CD4-positive, alpha-beta T cell treated with Interferon gamma for 1 hour (primary cell): ENCODE measurements around the gene PEDS1.
A peak's percentile ranks its signal among the peaks of the same experiment; 100 is the strongest.
"Not testable (repeated sequence)": the region's sequence is repeated elsewhere in the genome, so short reads cannot be mapped to it uniquely, and the experiment has no call there.

Experiments used
- DNase-seq: peaks from one replicate; pipeline ENCODE4 v3.0.0-alpha.2; 2020

PEDS1 gene

DNA sequence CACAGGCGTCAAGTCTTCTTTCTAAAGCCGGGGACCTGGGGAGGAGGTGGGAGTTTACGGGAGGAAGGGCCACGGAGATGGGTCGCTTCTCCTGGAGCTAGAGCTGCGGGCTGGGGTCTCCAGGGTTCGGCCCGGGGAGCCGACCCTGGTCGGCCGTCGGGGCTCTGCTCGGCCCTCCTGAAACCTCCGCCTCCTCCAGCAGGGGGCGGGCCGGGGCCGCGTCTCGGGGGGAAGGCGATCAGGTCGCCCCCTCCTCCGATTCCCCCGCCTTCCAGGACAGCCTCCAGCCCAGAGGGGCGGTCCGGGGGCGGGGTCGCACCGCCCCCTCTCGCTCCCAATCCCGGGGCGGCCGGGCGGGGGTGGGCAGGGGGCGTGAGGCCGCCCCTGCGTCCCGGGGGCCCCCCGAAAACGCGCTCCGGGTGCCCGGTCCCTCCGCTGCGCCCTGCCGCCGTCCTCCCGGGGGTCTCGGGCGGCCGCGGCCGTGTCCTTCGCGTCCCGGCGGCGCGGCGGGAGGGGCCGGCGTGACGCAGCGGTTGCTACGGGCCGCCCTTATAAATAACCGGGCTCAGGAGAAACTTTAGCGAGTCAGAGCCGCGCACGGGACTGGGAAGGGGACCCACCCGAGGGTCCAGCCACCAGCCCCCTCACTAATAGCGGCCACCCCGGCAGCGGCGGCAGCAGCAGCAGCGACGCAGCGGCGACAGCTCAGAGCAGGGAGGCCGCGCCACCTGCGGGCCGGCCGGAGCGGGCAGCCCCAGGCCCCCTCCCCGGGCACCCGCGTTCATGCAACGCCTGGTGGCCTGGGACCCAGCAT, 36.9 kb upstream of the PEDS1 start, which contains the start of gene CEBPB:
CEBPB (plus strand) TSS at position 580 of the 814 bp plus-strand sequence; CDS start at position 784, 204 bp downstream.
- peak; percentile 86 for DNase-seq

DNA sequence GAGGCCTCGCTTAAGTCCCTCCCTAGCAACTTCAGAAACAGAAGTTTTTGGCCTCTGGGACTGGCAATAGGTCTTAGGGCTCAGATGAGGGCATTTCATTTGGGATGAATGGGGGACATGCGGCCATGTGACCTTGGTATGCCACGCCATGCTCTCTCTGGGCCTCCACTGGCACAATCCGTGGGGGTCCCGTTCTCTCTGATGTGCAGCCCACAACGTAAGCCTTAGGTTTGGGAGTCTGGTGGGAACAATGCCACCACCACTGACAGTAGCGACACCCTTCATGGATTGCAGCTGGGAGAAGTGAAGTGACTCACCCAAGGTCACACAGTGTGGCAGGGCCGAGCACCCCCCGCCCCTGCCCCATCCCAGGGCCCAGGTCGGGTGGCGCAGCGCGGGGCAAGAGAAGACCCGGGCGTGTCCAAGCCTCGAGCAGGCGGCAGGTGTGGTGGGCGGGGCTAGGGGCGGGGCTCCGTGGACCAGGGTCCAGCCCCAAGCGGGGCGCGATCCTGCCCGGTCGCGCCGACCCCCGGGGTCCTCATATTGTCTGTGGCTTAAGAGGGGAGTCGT, 36.2 kb upstream of the PEDS1 start:
- peak; percentile 31 for DNase-seq

DNA sequence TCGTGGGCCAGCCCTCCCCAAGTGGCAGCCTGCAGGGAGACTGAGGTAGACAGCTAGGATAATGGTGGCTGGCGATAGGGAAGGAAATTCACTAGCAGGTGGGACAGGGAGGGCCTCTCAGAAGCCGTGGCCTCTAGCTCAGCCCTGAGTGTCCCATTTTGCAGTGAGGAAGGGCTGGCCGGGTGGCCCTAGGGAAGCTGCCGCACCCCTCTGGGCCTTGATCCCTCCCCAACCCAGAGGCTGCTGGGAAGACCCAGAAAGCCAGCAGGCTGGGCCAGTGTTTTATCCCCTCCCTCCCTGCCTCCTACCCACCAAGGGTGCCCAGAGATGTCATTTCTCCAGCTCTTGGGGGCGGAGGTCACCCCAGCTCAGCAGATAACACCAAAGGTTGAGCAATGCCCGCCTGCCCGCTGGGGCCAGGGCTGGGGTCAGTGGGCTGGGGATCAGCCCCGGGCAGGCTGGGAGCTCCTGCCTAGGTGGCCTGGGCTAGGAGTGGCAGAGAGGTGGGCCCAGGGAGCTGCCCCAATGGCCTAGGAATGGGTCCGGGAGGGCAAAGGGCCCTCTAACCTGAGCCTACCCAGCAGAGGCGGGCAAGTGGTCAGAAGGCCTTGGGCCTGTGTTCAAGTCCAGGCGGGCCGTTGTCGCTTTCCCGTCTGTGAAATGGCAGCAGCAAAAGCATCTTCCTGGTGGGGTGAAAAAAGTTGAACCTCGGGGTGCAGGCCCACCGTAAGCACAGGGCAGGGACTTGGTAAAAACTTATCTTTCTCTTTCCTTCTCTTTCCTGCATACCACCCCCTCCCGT, 35.6 kb upstream of the PEDS1 start:
- no peak for DNase-seq

DNA sequence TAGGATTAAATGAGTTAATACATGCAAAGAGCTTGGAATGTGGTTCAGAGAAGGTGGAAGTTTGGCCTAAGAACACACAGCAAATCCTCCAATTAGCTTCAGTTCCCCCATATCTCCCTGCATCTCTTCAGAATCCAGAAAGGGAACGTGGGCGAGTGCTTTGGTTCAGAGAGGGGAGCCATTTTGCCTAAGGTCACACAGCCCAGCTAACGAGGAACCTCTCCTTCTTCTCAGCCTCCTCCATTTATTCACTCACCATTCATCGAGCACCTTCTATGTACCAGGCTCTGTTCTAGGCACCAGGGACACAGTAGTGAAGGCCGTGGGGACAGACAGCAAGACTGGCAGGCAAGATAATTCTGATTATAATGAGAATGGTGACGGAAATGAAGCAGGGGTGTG, 34.8 kb upstream of the PEDS1 start:
- DNase-seq = no peak

DNA sequence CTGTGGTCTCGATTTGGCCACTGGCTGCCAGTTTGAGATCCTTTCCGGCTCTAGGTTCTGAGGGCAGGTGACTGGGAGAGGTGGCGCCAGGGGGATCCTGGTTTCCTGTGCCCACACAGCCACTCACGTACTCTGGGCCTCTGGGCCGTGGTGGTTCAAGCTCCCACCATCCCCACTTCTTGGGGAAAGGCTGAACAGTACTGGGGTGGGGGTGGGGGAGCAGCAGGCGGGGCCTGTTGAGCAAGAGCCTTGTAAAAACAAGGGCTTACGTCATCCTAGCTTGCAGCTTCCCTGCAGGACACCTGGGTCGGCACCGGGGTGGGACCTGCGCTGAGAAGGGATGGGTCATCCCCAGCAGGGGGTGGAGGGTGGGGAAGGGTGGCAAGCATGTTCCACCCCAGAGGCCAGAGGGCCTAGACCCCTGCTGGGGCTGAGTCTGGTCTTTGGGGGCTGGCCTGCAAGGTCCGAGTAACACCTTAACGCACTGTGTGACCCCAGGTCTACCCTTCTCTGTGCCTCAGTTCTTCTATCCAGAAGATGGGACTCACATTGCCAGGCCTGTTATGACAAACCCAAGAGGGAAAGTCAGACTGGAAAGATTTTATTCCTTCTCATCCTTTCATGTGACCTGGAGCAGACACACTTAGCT, 34.0 kb upstream of the PEDS1 start:
- DNase-seq = peak; percentile 24

DNA sequence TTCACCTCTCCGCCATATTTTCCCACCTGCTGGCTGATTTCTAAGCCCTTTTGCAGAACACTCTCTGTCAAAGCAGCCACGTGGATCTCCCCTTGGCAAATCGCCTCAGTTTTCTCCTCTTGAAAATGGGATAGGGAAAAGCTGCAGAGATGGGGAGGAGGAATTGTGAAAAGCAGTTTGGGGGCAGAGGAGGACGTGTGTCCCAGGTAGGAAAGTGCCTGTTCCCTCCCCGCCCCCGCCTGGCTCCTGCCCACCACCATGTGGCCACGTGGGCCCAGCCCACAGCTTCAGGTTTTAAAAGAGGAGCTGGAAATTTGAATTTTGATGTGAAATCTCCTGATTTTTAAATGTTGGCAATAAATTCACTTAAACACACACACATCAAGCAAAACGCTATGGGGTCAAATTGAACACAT, 33.5 kb upstream of the PEDS1 start:
- DNase-seq = no peak

DNA sequence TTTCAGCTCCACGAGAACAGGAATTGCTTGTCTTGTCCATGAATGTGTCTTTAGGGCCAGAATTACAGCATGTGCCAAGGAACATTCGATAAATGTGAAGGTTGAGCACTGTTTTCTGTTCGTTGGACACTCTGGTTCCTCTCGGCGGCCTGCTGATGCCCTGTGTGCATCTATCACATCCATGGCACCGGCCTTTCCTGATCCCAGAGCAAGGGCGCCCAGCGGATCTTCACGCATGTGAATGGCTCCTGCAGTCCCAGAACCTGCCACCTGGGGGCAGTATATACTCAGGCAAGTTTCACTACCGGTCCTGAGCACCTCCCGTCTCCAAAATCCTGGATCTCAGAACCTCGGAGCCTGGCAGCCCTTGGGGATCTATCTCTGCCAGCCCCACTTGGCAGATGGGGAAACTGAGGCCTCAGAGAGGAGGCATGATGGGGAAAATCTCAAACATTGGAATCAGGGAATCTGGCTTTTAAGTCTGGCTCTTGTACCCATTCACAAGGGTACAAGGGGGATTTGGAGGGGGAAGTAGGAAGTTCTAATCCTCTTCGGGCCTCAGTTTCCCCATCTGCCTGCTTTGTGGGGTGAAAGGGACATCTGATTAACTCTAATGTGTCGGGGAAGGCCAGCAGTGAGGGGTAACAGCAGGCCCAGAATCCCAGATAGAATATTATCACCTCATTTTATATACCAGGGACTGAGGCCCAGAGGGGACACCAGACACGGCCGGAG, 32.8 kb upstream of the PEDS1 start:
- DNase-seq = peak; percentile 76

DNA sequence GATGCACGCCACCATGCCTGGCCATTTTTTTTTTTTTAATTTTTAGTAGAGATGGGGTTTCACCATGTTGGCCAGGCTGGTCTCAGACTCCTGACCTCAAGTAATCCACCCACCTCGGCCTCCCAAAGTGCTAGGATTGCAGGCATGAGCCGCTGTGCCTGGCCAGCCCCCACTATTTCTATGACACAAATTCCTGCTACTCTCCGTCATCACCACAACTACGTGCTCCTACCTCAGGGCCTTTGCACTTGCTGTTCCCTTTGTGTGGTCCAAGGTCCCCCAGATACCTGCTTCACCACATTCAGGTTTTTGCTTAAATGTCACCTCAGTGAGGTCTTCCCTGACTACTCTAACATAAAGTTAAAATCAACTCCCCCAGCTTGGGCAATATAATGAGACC, 31.9 kb upstream of the PEDS1 start:
- DNase-seq = no peak

DNA sequence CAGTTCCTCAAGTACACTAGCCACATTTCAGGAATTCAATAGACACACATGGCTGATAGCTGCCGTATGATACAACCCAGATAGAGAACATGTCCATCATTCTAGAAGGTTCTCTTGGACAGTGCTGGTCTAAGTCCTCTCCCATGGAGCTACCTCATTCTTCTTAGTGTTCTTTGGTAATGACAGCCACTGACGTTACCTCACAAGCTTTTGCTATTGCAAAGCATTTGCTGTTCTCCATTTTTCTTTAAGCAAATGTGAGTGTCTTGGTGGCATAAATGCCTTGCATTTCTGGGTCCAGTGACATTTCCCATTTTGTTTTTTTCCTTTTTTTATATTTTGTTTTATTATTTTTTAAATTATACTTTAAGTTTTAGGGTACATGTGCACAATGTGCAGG, 28.8 kb upstream of the PEDS1 start:
- no peak for DNase-seq

DNA sequence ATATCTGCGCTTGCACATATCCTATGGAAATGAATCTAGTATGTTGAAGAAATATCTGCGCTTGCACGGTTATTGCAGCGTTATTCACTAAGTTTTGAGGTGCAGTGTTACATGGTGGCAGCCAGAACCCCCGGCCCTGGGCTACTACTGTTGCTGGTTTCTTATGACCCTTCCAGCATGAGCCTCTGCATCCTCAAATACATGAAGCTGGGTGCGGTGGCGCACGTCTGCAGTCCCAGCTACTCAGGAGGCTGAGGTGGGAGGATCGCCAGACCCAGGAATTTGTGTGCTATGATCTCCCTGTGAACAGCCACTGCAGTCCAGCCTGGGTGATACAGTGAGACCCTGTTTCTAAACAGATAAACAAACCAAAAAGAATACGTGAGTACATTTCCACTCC, 27.8 kb upstream of the PEDS1 start:
- DNase-seq = no peak

DNA sequence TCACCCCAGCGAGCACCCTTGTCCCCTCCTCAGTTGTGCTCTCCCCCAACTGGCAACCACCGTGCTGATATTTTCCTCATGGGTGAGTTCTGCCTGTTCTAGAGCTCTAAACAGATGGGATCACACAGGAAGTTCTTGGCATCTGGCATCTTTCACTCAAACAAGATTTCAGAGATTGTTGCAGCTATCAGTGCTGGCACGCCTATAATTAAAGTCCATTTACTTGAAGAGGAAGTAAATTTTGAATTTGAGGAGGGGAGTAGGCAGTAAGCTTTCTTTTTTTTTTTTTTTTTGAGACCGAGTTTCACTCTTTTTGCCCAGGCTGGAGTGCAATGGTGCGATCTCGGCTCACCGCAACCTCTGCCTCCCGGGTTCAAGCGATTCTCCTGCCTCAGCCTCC, 25.1 kb upstream of the PEDS1 start:
- not testable (repeated sequence) for DNase-seq

DNA sequence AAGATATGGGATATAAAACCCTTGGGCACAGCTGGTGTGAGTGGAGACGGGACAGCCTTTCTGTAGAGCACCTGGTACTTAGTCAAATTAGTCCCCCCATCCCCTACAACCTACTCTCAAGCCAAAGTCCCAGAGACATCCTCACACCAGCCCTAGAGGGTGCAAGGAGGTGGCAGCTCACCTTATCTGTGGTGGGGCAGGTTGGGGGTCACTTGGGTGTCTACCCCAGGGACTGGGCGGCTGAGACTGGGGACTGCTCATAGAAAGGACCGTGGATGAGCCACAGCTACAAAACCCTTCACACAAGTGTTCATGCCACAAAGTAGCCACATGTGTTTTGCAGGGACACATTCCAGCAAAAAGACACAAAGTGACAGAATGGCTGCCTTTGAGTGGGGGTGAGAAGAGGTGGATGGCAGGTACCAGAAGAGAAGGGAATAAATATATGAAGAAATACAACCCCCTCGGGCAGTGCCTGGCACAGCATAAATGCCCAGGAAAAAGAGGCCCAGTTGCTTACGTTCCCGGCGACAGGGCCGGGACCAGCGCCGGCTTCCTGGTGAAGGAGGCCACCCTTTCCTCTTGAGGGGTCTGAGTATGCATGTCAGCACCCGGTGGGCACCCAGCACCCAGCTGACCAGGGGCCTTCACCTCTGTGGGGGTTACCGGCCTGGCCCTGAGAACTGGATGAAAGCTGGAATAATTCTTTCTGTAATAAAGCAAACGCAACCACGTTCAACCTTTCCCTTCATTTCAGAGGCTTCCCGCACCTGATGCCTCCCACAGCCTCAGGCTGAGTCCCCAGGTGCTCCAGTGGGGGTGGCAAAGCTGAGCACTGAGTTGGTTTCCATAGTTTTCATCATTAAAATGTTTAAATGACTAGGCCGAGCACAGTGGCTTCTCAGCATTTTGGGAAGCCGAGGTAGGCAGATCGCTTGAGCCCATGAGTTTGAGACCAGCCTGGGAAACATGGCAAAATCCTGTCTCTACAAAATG, 22.7 kb upstream of the PEDS1 start:
- no peak for DNase-seq

DNA sequence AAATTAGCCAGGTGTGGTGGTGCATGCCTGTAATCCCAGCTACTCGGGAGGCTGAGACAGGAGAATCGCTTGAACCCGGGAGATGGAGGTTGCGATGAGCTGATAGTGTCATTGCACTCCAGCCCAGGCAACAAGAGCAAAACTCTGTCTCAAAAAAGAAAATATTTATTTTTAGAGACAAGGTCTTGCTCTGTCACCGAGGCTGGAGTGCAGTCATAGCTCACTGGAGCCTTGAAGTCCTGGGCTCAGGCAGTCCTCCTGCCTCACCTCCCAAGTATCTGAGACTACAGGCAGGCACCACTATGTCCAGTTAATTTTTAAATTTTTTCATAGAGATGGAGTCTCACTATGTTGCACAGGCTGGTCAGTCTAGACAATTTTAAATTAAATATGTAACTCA, 20.9 kb upstream of the PEDS1 start:
- no peak for DNase-seq

DNA sequence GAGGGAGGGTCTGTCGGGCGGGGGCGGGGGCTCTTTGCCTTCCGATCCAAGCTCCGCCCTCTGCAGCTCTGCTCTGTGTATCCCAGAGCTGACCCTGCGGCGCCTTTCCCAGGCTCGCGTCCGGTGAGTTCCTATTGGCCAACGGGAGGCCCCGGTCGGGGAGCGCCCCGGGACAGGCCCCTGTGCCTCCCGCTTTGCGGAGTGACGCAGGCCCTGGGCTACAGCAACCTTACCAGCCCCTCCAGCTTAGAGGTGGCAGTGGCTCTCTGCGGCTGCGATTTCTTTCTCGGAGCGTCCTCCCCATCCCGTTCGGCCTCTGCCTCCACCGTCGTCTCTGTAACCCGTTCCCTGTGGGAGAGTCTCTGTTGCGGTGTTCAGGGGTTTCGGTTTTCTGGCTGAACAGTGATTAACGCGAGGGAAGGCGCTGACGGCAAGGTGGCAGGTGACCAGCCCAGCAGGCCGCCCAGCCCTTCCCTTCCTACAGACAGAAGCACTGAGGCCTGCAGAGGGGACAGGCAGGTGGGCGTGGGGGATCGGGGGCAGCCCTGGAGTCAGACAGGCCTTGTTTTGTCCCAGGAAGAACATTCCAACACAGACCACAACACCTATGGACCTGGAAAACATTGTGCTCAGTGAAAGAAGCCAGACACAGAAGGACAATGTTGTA, 19.0 kb upstream of the PEDS1 start:
- peak; percentile 32 for DNase-seq

DNA sequence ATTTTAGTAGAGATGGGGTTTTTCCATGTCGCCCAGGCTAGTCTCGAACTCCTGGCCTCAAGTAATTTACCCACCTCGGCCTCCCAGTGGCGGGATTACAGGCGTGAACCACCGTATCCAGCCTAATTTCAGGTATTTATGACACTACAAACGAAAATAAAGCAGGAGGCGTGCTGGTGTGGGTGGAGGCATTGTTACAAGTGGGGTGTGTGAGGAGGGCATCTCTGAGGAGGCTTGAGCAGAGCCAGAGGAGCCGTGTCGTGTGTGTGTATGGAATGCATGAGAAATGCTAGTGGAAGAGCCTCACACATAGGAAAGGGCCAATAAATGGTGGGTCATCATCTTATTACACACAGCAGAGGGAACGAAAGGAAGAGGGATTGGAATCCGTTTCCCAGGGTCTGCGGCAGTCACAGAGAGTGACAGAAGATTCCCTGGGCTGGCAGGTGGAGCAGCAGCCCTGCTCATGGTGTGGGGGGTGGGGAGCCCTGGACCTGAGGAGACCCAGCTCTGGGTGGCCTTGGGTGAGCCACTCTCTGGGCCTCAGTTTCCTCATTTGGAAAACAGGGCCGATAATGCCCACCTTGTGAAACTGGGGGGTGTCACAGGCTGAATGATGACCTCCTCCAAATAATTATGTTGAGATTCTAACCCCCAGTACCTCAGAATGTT, 17.2 kb upstream of the PEDS1 start:
- no peak for DNase-seq

DNA sequence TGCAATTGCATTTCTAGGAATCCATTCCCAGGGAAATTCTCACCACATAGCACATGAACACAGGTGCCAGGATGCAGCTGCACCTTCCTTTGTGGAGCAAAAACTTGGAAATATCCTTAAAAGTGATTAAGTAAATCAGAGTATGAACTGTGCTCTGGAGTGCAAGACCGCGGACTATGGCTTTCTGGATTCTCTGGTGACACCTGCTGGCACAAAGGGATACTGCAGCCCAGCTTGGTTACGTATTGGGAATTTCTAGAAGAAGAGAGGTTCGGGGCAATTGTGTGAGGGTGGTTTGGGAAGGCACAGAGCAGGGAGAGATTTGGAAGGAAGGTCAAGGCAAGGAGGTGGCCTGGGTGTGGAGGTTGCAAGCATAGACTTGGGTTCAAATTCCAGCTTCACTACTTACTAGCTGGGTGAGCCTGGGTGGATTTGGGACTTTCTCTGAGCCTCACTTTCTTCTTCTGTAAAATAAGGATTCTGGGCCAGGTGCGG, 15.9 kb upstream of the PEDS1 start:
- DNase-seq = peak; percentile 72

DNA sequence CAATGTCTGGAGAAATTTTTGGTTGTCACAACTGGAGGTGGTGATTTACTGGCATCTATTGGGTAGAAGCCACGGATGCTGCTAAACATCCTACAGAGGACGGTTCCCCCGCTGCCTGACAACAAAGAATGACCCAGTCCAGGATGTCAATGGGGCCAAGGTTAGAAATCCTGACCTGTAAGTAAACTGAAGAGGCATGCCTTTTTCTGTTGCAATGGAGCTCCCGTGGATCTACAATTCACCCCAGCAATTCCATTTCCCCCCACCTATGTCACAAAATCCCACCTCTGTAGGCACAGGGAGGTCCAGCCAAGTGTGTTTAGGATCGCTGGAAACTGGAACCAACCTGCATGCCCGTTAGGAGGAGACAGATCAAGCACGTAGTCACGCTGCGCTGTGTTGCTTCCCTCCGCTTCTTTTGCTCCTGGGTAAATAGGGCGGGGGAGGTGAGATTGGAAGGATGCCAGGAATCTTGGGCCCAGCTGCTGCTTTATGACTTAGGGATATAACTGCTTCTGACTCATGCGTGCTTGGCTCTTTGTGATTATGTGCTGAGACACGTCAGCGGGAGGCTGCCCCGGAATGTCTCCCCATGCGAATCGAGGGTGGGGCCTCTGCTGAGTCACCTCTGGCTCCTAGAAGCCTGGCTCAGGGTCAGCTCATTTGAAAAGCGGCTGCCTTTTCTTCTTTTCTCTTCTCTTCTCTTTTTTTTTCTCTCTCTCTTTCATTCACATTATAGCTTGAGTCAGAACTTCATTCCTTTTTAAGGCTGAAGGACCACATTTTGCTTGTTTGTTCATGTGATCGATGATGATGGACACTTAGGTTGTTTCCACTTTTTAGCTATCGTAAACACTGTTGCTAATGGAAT, 12.4 kb upstream of the PEDS1 start:
- peak; percentile 87 for DNase-seq

DNA sequence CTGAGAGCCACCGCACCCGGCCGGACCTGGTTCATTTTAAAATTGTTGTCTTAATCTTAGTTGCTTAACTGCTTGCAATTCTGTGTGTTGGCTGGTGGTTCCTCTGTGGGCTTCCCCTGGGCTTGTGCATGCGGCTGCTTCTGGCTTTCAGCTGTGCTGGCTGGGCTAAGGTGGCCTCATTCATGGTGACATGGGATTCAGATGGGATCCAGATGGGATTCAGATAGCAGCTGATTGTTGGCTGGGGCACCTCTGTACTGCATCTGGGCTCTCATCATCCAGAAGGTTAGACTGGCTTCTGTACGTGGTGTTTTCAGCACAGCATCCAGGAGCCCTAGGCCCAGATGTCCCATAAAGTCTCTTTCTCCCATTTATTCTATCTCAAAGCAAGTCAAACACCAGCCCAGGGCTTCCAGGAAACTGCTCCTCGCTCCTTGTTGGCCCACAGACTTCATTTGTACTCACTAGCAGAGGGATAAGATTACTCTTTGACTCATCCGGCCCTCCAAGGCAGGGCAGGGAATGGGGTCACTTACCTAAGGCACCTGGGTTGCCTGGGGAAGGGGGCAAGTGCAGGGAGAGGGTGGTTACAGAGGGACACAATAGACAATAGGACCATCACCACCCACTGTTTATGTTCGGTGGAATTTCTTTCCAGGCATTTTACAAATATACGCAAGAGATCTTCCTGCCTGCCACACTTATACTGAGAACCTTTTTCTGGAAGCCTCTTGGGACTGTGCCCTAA, 10.2 kb upstream of the PEDS1 start:
- DNase-seq = no peak
